Colonic mucosa (tissue), 4 donors: ENCODE results near the gene YJEFN3. TPM values are rescaled to one million over a fixed set of nuclear protein-coding genes. Genes with fewer than 3 reads are reported as not detected.
A peak's percentile ranks its signal among the peaks of the same experiment; 100 is the strongest.

Source experiments
- DNase-seq: peaks from one replicate; pipeline ENCODE4 v3.0.0-alpha.2; 2020
- H3K27ac ChIP-seq: fragments of 200-600 bp; one replicate; pipeline ENCODE4 v1.8.0; 2021
- H3K27me3 ChIP-seq: fragments of 200-600 bp; one replicate; pipeline ENCODE4 v1.8.0; 2021
- H3K36me3 ChIP-seq: fragments of 200-600 bp; one replicate; pipeline ENCODE4 v1.8.0; 2021
- H3K4me1 ChIP-seq: fragments of 200-600 bp; one replicate; pipeline ENCODE4 v1.8.0; 2021; ENCODE audit warnings: mild to moderate bottlenecking
- H3K4me3 ChIP-seq: fragments of 200-600 bp; one replicate; pipeline ENCODE4 v1.8.0; 2021
- H3K9ac ChIP-seq, 2 donors: one replicate each; pipeline ENCODE4 v1.7.0; 2013; ENCODE audit warnings: control low read depth in 2 of 2, low read depth in 2 of 2, low read length in 2 of 2
- H3K9me3 ChIP-seq: fragments of 200-600 bp; one replicate; pipeline ENCODE4 v1.8.0; 2021
- CTCF ChIP-seq: fragments of 200-600 bp; IDR thresholded peaks from one replicate; pipeline ENCODE4 v1.8.0; 2022; ENCODE audit warnings: antibody characterized with exemption, mild to moderate bottlenecking
- intact Hi-C: fragments of 100-400 bp; cut with DNase I; formaldehyde crosslinking; loops from one replicate; pipeline ENCODE4 v1.14.1; 2022
- total RNA-seq, 2 donors: library from RNA; stranded (reverse); fragmentation: NEBNext Ultra II Directional in 1 of 2; extraction: Animal tissue kit (Norgen Biotek cat#: 25700) in 1 of 2; gene quantifications; one replicate each; pipeline ENCODE4 v1.2.1, GENCODE V29; 2021
- donor health status: healthy.
- donor health status: DM: no; HTN: no; CAD: no.
- donor health status: DM: no; HTN: no; CAD: no.

YJEFN3 gene
- total RNA-seq, 2 donors from 2014 or later = 1.9 to 17.3 TPM

- DNase-seq = no peak
- Histone ChIP-seq H3K9ac (peak overlapping the region; percentile 31 to 69), H3K4me1 (peaks cover 29% of the 10 kb centered on the region), H3K27me3 (no peaks in the 10 kb centered on the region), H3K9me3 (no peaks in the 10 kb centered on the region), H3K4me3 (no peak overlapping the region), H3K27ac (peak overlapping the region; percentile 71), H3K36me3 (peaks cover 8% of the 10 kb centered on the region)
- TF ChIP-seq CTCF = no peak
- intact Hi-C loops = loop anchor here (2.0 to 5.0 kb wide), 2 partner anchors 83 to 123 kb away; partner anchors contain the start of gene GATAD2A
These were observed 38.9 kb upstream of the YJEFN3 start for GRCh38 chr19:19489804-19490204.

- Histone ChIP-seq H3K36me3 (peaks cover 8% of the 10 kb centered on the region), H3K4me1 (peaks cover 29% of the 10 kb centered on the region), H3K27me3 (no peaks in the 10 kb centered on the region), H3K27ac (peak overlapping the region; percentile 71), H3K9me3 (no peaks in the 10 kb centered on the region), H3K9ac (peak overlapping the region in 1 of 2 donors; percentile 69), H3K4me3 (no peak overlapping the region)
- peak; percentile 88 for DNase-seq
- intact Hi-C loops = loop anchor here (2.0 to 5.0 kb wide), 2 partner anchors 83 to 124 kb away; partner anchors contain the start of gene GATAD2A
- peak; percentile 70 for TF ChIP-seq CTCF
These were observed 38.3 kb upstream of the YJEFN3 start for GRCh38 chr19:19490214-19490968.

GRCh38 chr19:19491321-19492025 is 37.2 kb upstream of the YJEFN3 start:
- peaks cover 29% of the 10 kb centered on the region for H3K4me1 ChIP-seq
- TF ChIP-seq CTCF = no peak
- H3K9ac ChIP-seq = no peak overlapping the region
- intact Hi-C loops = loop anchor here (2.0 to 5.0 kb wide), 2 partner anchors 84 to 125 kb away; partner anchors contain the start of gene GATAD2A
- H3K36me3 ChIP-seq = peaks cover 16% of the 10 kb centered on the region
- DNase-seq = no peak
- H3K27ac ChIP-seq = no peak overlapping the region
- H3K9me3 ChIP-seq = no peaks in the 10 kb centered on the region
- no peak overlapping the region for H3K4me3 ChIP-seq
- no peaks in the 10 kb centered on the region for H3K27me3 ChIP-seq

- H3K27ac ChIP-seq = no peak overlapping the region
- TF ChIP-seq CTCF = no peak
- intact Hi-C loops = loop anchor here (5.0 kb wide), 1 partner anchor 85 kb away; the partner anchor contains the start of gene GATAD2A
- no peaks in the 10 kb centered on the region for H3K27me3 ChIP-seq
- H3K36me3 ChIP-seq = peaks cover 17% of the 10 kb centered on the region
- peaks cover 29% of the 10 kb centered on the region for H3K4me1 ChIP-seq
- H3K9me3 ChIP-seq = no peaks in the 10 kb centered on the region
- DNase-seq = no peak
- no peak overlapping the region for H3K4me3 ChIP-seq
- no peak overlapping the region for H3K9ac ChIP-seq
These were observed 36.6 kb upstream of the YJEFN3 start for GRCh38 chr19:19492026-19492610.

GRCh38 chr19:19493841-19494546 is 34.7 kb upstream of the YJEFN3 start:
- Histone ChIP-seq H3K4me1 (peaks cover 14% of the 10 kb centered on the region), H3K36me3 (peaks cover 21% of the 10 kb centered on the region), H3K27me3 (no peaks in the 10 kb centered on the region), H3K9me3 (no peaks in the 10 kb centered on the region), H3K9ac (no peak overlapping the region), H3K4me3 (no peak overlapping the region), H3K27ac (no peak overlapping the region)
- DNase-seq = no peak
- TF ChIP-seq CTCF = no peak
- intact Hi-C loops = loop anchor here (5.0 kb wide), 1 partner anchor 87 kb away; the partner anchor contains the start of gene GATAD2A
